K562 (cell line): Measurements from ENCODE around the gene ZMYND12. TPM values are rescaled to one million over a fixed set of nuclear protein-coding genes. Genes with fewer than 3 reads are reported as not detected.

Experiments used
- ATAC-seq: fragments of 200-7000 bp; cut with Tn5 transposase; 3 replicates; pipeline ENCODE4 v1.9.1; 2020; ENCODE audit warnings: moderate library complexity
- BruUV-seq: library from RNA; stranded (reverse); fragments of 400-500 nt; replicated peaks from 2 replicates; lab custom pipeline; 2021; lab: Mats Ljungman, UMichigan
- CTCF ChIA-PET: fragments of 300-600 bp; formaldehyde crosslinking; extraction: SDS; loops from one replicate; lab custom pipeline; 2021; ENCODE audit warnings: low intra/inter-chr PET ratio; lab: Yijun Ruan, JAX
- POLR2A ChIA-PET: fragments of 300-600, 350-650 bp; sonication (Branson Sonifier 250); formaldehyde crosslinking; extraction: SDS; loops from one replicate; lab custom pipeline; 2021; ENCODE audit warnings: antibody characterized with exemption, inconsistent platforms; lab: Yijun Ruan, JAX
- DNase-seq, 4 experiments: peaks; one replicate each; pipeline versions ENCODE4 v3.0.0 to v3.0.0-alpha.2; 2011 to 2018; ENCODE audit warnings: low spot score in 3 of 4, mixed read lengths in 3 of 4; ENCODE audit errors: extremely low read depth in 1 of 4
- FAIRE-seq: peaks from 2 replicates; lab custom pipeline; 2011; peaks lifted over from hg19 to GRCh38; lab: Jason Lieb, UNC
- H2AFZ ChIP-seq: 2 replicates; pipeline ENCODE4 v1.6.0; 2011; ENCODE audit warnings: low read depth, low read length, control low read depth, inconsistent platforms
- H3K27ac ChIP-seq: fragments of 200-600 bp; 3 replicates; pipeline ENCODE4 v1.8.0; 2011; ENCODE audit warnings: low read depth, mild to moderate bottlenecking, control low read depth, inconsistent platforms, low read length, moderate library complexity, mixed read lengths; ENCODE audit errors: extremely low read depth
- H3K27me3 ChIP-seq, 2 experiments: fragments of 300-600 bp in 1 of 2; 2 replicates in 1 of 2; 3 replicates in 1 of 2; pipeline versions ENCODE4 v1.6.0 to v1.8.0; 2011; ENCODE audit warnings: inconsistent platforms in 2 of 2, low read length in 2 of 2, mild to moderate bottlenecking in 1 of 2, mixed read lengths in 1 of 2, moderate library complexity in 1 of 2; ENCODE audit not compliant: control insufficient read depth in 2 of 2, insufficient read depth in 2 of 2
- H3K36me3 ChIP-seq: fragments of 300-600 bp; 3 replicates; pipeline ENCODE4 v1.8.0; 2011; ENCODE audit warnings: mild to moderate bottlenecking, low read length, inconsistent platforms; ENCODE audit not compliant: control insufficient read depth, insufficient read depth
- H3K4me1 ChIP-seq, 2 experiments: fragments of 200-600 bp in 1 of 2; replicated peaks in 1 of 2; 2 replicates in 1 of 2; 3 replicates in 1 of 2; pipeline versions ENCODE4 v1.5.1 to v1.8.0; 2011; ENCODE audit warnings: inconsistent platforms in 2 of 2, low read length in 2 of 2, mild to moderate bottlenecking in 1 of 2, mixed read lengths in 1 of 2, moderate library complexity in 1 of 2; ENCODE audit not compliant: control insufficient read depth in 2 of 2, insufficient read depth in 2 of 2
- H3K4me2 ChIP-seq: 2 replicates; pipeline ENCODE4 v1.6.1; 2011; ENCODE audit warnings: low read length, control low read depth, inconsistent platforms, mixed read lengths; ENCODE audit not compliant: insufficient read depth
- H3K4me3 ChIP-seq: fragments of 200-600 bp; sonication (generic), shearing (Covaris generic); 2 replicates; pipeline ENCODE4 v1.5.1; 2016; ENCODE audit warnings: control low read depth, inconsistent platforms
- H3K79me2 ChIP-seq: fragments of 200-600 bp; 3 replicates; pipeline ENCODE4 v1.8.0; 2011; ENCODE audit warnings: low read length, inconsistent platforms; ENCODE audit not compliant: control insufficient read depth, insufficient read depth
- H3K9ac ChIP-seq, 2 experiments: 2 replicates each; pipeline versions ENCODE4 v1.6.0 to v1.6.1; 2011; ENCODE audit warnings: low read depth in 2 of 2, low read length in 2 of 2, control low read depth in 1 of 2, inconsistent platforms in 1 of 2, mild to moderate bottlenecking in 1 of 2, mixed read lengths in 1 of 2; ENCODE audit not compliant: insufficient read depth in 1 of 2
- H3K9me1 ChIP-seq: one replicate; pipeline ENCODE4 v1.6.0; 2011; ENCODE audit warnings: inconsistent platforms, mild to moderate bottlenecking, low read length, moderate library complexity; ENCODE audit not compliant: control insufficient read depth, insufficient read depth
- H3K9me3 ChIP-seq: replicated peaks from 2 replicates; pipeline ENCODE4 v1.5.1; 2011; ENCODE audit warnings: low read depth, low read length, inconsistent platforms; ENCODE audit not compliant: control insufficient read depth, insufficient read depth
- H4K20me1 ChIP-seq: replicated peaks from 2 replicates; pipeline ENCODE4 v1.6.1; 2011; ENCODE audit warnings: low read length, inconsistent platforms, mixed read lengths; ENCODE audit not compliant: control insufficient read depth, insufficient read depth
- BRCA1 ChIP-seq, 2 experiments: fragments of 450-650 bp in 1 of 2; sonication (generic) in 1 of 2; formaldehyde crosslinking in 1 of 2; IDR thresholded peaks; 2 replicates each; pipeline versions ENCODE4 v1.5.0 to v1.6.1; 2017 to 2020; ENCODE audit warnings: mild to moderate bottlenecking in 1 of 2, missing genetic modification reagents in 1 of 2
- CBX5 ChIP-seq: IDR thresholded peaks from 2 replicates; pipeline ENCODE4 v1.6.1; 2014; ENCODE audit warnings: low read depth, borderline replicate concordance
- HMG20A ChIP-seq: fragments of 450-650 bp; formaldehyde crosslinking; conservative IDR thresholded peaks from 2 replicates; pipeline ENCODE4 v1.4.0; 2020; ENCODE audit warnings: mild to moderate bottlenecking, mixed read lengths
- HMGN3 ChIP-seq: IDR thresholded peaks from 2 replicates; pipeline ENCODE4 v1.6.1; 2011; ENCODE audit warnings: borderline replicate concordance, low read depth, mild to moderate bottlenecking, mixed read lengths, low read length; ENCODE audit not compliant: insufficient read length; ENCODE audit errors: extremely low read depth
- SMARCC2 ChIP-seq: fragments of 450-650 bp; IDR thresholded peaks from 2 replicates; pipeline ENCODE4 v1.6.1; 2017; ENCODE audit warnings: antibody characterized with exemption, moderate library complexity, mild to moderate bottlenecking, low read depth
- ZNF75A ChIP-seq: fragments of 450-650 bp; formaldehyde crosslinking; IDR thresholded peaks from 2 replicates; pipeline ENCODE4 v1.4.0; 2020; ENCODE audit warnings: mild to moderate bottlenecking
- WGBS: fragments of 100-300 bp; shearing (Covaris generic); methylation state at CpG from one replicate; pipeline ENCODE4 v1.1.6; 2016; ENCODE audit warnings: low coverage, mixed read lengths; ENCODE audit not compliant: insufficient coverage; ENCODE audit errors: missing lambda C conversion rate; 5-methylcytosine and 5-hydroxymethylcytosine counted together
- in situ Hi-C: fragments of 300-500 bp; cut with MboI; formaldehyde crosslinking; loops from 4 replicates; pipeline ENCODE4 v1.15.0; 2018; ENCODE audit warnings: inconsistent platforms, mixed read lengths
- intact Hi-C: fragments of 100-400 bp; cut with micrococcal nuclease; formaldehyde crosslinking; loops from 2 replicates; pipeline ENCODE4 v1.14.2; 2022
- polyA plus RNA-seq, 8 experiments: library from polyadenylated mRNA; depleted of rRNA in 4 of 8; stranded (reverse) in 5 of 8; unstranded in 3 of 8; fragments of >200 nt; fragmentation: Nextera tagmentation in 2 of 8; fragmentation: Illumina TruSeq in 1 of 8; extraction: Ambion mirVana in 2 of 8; extraction: Trizol in 1 of 8; gene quantifications; 2 replicates each; pipeline versions ENCODE4 v1.2.1 to v1.2.3, GENCODE V29; 2011 to 2014; ENCODE audit warnings: inconsistent platforms in 1 of 8, missing spikeins in 1 of 8
- total RNA-seq, 7 experiments: library from RNA; depleted of rRNA in 6 of 7; stranded (reverse); fragments of >200 nt in 6 of 7; fragmentation: Illumina TruSeq in 2 of 7; extraction: Trizol in 2 of 7; gene quantifications; 2 replicates each; pipeline versions ENCODE4 v1.2.1 to v1.2.3, GENCODE V29; 2011 to 2021; ENCODE audit warnings: low replicate concordance in 1 of 7

The ZMYND12 gene
- total and polyA plus RNA-seq, 9 of the 15 experiments (the other 6 are each of a cell fraction or from before 2014, with no cell fraction given), result not detected

DNA sequence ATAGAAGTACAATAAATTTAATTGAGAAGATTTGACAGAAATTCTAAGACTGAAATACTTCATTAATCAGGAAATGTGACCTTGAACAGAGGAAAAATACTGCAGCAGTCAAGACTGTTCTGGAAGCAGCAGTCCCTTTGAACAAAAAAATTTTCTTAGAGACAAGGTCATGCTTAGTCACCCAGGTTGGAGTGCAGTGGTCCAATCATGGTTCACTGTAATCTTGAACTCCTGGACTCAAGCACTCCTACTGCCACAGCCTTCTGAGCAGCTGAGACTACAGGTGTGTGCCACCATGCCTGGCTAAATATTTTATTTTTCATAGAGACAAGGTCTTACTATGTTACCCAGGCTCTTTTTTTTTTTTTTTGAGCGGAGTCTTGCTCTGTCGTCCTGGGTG lies 5.4 kb upstream of the ZMYND12 start:
- no peak for TF ChIP-seq ZNF75A
- TF ChIP-seq HMG20A (CRISPR knock-in tag), result no peak
- no peak for TF ChIP-seq SMARCC2
- no peak for TF ChIP-seq CBX5
- no peak for TF ChIP-seq BRCA1 (IDR thresholded peaks at IDR 0.05)
- TF ChIP-seq BRCA1 (CRISPR knock-in tag; IDR thresholded peaks at IDR 0.05), result no peak
- no peak for TF ChIP-seq HMGN3
- intact Hi-C loops, result no loop called here
- no TSS peak for BruUV-seq
- no peak overlapping the region for H3K9ac ChIP-seq
- no peak overlapping the region for H3K4me3 ChIP-seq
- peaks cover 15% of the 10 kb centered on the region; the same call in 1 of the 3 replicates for H3K36me3 ChIP-seq
- H3K27me3 ChIP-seq, result peaks cover 0 to 10% of the 10 kb centered on the region in 2 experiments; a peak in 1 of 5 replicates
- no peaks in the 10 kb centered on the region for H4K20me1 ChIP-seq
- no CpG with 5 or more reads among the region's 2 CpGs for WGBS
- no peak overlapping the region for H3K4me2 ChIP-seq
- FAIRE-seq (no peak), DNase-seq (no peak), ATAC-seq (no peak)
- ChIA-PET CTCF (no interaction called here), POLR2A (no interaction called here)
- no peaks in the 10 kb centered on the region for H3K9me3 ChIP-seq
- no peaks in the 10 kb centered on the region for H3K9me1 ChIP-seq
- in situ Hi-C loops, result no loop called here
- H2AFZ ChIP-seq, result no peak overlapping the region
- peaks cover 0 to 11% of the 10 kb centered on the region in 2 experiments; a peak in 3 of 5 replicates for H3K4me1 ChIP-seq
- H3K79me2 ChIP-seq, result peaks cover 10% of the 10 kb centered on the region; the same call in 2 of the 3 replicates
- H3K27ac ChIP-seq, result no peak overlapping the region
